ENCODE measurements around the gene ANKRD2. TPM values are rescaled to one million over a fixed set of nuclear protein-coding genes. Genes with fewer than 3 reads are reported as not detected.

Gene ANKRD2
- total and polyA plus RNA-seq, 10 of the 15 experiments (the other 5 are each of a cell fraction or from before 2014, with no cell fraction given): 0.18 to 0.23 TPM; not detected in 8

DNA sequence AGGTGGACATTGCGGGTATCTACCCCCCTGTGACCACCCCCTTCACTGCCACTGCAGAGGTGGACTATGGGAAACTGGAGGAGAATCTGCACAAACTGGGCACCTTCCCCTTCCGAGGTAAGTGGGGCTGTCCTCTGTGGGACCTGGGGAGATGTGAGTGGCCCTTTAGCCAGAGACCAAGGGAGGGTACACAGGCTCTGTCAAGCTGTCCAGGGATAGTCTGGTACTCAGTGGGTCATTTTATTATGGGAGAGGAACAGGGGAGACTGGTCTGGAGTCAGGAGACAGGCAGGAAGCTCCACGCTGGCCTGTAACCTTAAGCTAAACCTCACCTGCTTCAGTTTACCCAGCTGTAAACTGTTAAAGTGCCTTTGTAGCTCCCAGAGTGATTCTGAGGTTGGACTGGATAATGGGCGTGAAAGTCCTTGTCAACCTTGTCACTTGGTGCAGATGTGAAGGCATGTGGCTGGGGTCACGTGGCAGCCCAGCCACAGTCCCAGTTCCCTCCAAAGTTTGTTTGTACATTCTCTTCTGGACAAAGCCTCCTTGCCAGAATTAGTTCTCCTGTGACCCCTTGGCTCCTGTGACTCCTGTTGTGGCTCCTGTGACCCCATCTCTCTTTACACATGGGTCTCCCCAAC lies 12.3 kb downstream of the ANKRD2 start:
- no peaks in the 10 kb centered on the region for H3K27me3 ChIP-seq (replicated peaks in 1 of 2; ENCODE audit: control insufficient read depth in 2 of 2, insufficient read depth in 2 of 2, low read length in 1 of 2)
- no peak overlapping the region; the same call in 1 of the 2 replicates for H2AFZ ChIP-seq (ENCODE audit: control insufficient read depth, low read depth, low read length)
- WGBS (ENCODE audit: insufficient coverage, insufficient replicate concordance, low lambda C conversion rate, missing lambda C conversion rate): 28% methylated on average over 5 of the region's 5 CpGs
- POLR2A ChIA-PET: interaction anchor here (1.1 kb wide), 1 partner anchor 20 kb away, joined by 3 read pairs; no protein-coding TSS in a partner anchor
- H4K20me1 ChIP-seq (ENCODE audit: control insufficient read depth, insufficient read depth): no peaks in the 10 kb centered on the region
- H3K4me2 ChIP-seq (ENCODE audit: control insufficient read depth, insufficient read depth): no peak overlapping the region
- intact Hi-C loops (cut with micrococcal nuclease; ENCODE audit: unreplicated experiment) (no loop called here), in situ Hi-C loops (cut with MboI) (no loop called here)
- no TSS peak for BruUV-seq (replicated peaks)
- H3K4me3 ChIP-seq: no peak overlapping the region
- RAD21 ChIA-PET (ENCODE audit: unreplicated experiment): no interaction called here
- H3K27ac ChIP-seq (ENCODE audit: control insufficient read depth, insufficient read depth): no peak overlapping the region
- no peaks in the 10 kb centered on the region for H3K36me3 ChIP-seq (ENCODE audit: control insufficient read depth in 2 of 2, insufficient read depth in 2 of 2, low read length in 1 of 2)
- TF ChIP-seq RAD51 (IDR thresholded peaks at IDR 0.05): peak; percentile 61; the same call in 1 of the 2 replicates
- no peak for TF ChIP-seq ZNF274 (IDR thresholded peaks at IDR 0.05; ENCODE audit: insufficient read depth, insufficient read length)
- TF ChIP-seq, protein P1, sequence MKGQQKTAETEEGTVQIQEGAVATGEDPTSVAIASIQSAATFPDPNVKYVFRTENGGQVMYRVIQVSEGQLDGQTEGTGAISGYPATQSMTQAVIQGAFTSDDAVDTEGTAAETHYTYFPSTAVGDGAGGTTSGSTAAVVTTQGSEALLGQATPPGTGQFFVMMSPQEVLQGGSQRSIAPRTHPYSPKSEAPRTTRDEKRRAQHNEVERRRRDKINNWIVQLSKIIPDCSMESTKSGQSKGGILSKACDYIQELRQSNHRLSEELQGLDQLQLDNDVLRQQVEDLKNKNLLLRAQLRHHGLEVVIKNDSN (IDR thresholded peaks at IDR 0.05; ENCODE audit: borderline replicate concordance, extremely low read length, insufficient read depth, low read depth, low read length): peak; percentile 26
- FAIRE-seq: no peak
- CTCF ChIA-PET: interaction anchor here (4.7 kb wide), 1 partner anchor 13 kb away, joined by 29 read pairs; the partner anchor contains the start of gene ANKRD2
- H3K9me3 ChIP-seq (replicated peaks; ENCODE audit: control insufficient read depth, insufficient read depth, low read length): no peaks in the 10 kb centered on the region
- H3K9ac ChIP-seq (ENCODE audit: control insufficient read depth, insufficient read depth, low read length): no peak overlapping the region
- H3K4me1 ChIP-seq (ENCODE audit: control insufficient read depth, insufficient read depth, low read length): no peaks in the 10 kb centered on the region
- no peak for DNase-seq (ENCODE audit: low read depth, low spot score)
- SMC1A ChIA-PET (ENCODE audit: uncharacterized antibody, unreplicated experiment): interaction anchor here (1.9 kb wide), 1 partner anchor 13 kb away, joined by 7 read pairs; no protein-coding TSS in a partner anchor
- H3K79me2 ChIP-seq (ENCODE audit: control insufficient read depth, insufficient read depth, low read length): no peaks in the 10 kb centered on the region
- ATAC-seq: no peak

DNA sequence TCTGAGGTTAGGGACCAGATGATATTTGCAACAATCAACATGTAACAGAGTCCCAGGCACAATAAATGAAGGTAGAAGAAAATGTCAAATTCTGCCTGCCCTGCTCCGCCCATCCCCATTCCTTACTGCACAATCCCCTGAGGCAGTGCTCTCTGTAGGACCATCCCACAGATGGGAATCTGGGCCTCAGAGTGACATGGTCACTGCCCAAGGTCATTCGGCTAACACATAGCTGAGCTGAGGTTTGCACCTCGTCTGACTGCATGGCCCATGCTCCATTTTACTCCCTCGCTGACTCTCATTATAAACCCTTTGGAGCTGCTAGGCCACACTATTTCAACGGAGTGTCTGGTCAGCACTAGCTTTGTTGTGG lies 12.8 kb downstream of the ANKRD2 start:
- no peak overlapping the region for H3K4me3 ChIP-seq
- ChIA-PET RAD21 (ENCODE audit: unreplicated experiment) (no interaction called here), POLR2A (interaction anchor here (0.7 kb wide), 1 partner anchor 1028 kb away, joined by 3 read pairs; no protein-coding TSS in a partner anchor), CTCF (interaction anchor here (0.7 to 4.7 kb wide), 2 partner anchors 13 to 203 kb away, joined by 3 to 29 read pairs; partner anchors contain the start of gene ANKRD2), SMC1A (ENCODE audit: uncharacterized antibody, unreplicated experiment) (no interaction called here)
- no peak overlapping the region for H3K9ac ChIP-seq (ENCODE audit: control insufficient read depth, insufficient read depth, low read length)
- H3K9me3 ChIP-seq (replicated peaks; ENCODE audit: control insufficient read depth, insufficient read depth, low read length): no peaks in the 10 kb centered on the region
- H3K4me1 ChIP-seq (ENCODE audit: control insufficient read depth, insufficient read depth, low read length): no peaks in the 10 kb centered on the region
- H3K79me2 ChIP-seq (ENCODE audit: control insufficient read depth, insufficient read depth, low read length): no peaks in the 10 kb centered on the region
- no peak overlapping the region for H3K4me2 ChIP-seq (ENCODE audit: control insufficient read depth, insufficient read depth)
- no TSS peak for BruUV-seq (replicated peaks)
- H3K36me3 ChIP-seq (ENCODE audit: control insufficient read depth in 2 of 2, insufficient read depth in 2 of 2, low read length in 1 of 2): no peaks in the 10 kb centered on the region
- no peak for FAIRE-seq
- no peak overlapping the region for H3K27ac ChIP-seq (ENCODE audit: control insufficient read depth, insufficient read depth)
- DNase-seq (ENCODE audit: low read depth, low spot score): no peak
- H4K20me1 ChIP-seq (ENCODE audit: control insufficient read depth, insufficient read depth): no peaks in the 10 kb centered on the region
- intact Hi-C loops (cut with micrococcal nuclease; ENCODE audit: unreplicated experiment) (no loop called here), in situ Hi-C loops (cut with MboI) (no loop called here)
- ATAC-seq: no peak
- no peaks in the 10 kb centered on the region for H3K27me3 ChIP-seq (replicated peaks in 1 of 2; ENCODE audit: control insufficient read depth in 2 of 2, insufficient read depth in 2 of 2, low read length in 1 of 2)
- 37% methylated on average over 5 of the region's 5 CpGs for WGBS (ENCODE audit: insufficient coverage, insufficient replicate concordance, low lambda C conversion rate, missing lambda C conversion rate)
- H2AFZ ChIP-seq (ENCODE audit: control insufficient read depth, low read depth, low read length): no peak overlapping the region; the same call in 1 of the 2 replicates
- TF ChIP-seq, protein P2, sequence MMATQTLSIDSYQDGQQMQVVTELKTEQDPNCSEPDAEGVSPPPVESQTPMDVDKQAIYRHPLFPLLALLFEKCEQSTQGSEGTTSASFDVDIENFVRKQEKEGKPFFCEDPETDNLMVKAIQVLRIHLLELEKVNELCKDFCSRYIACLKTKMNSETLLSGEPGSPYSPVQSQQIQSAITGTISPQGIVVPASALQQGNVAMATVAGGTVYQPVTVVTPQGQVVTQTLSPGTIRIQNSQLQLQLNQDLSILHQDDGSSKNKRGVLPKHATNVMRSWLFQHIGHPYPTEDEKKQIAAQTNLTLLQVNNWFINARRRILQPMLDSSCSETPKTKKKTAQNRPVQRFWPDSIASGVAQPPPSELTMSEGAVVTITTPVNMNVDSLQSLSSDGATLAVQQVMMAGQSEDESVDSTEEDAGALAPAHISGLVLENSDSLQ (IDR thresholded peaks at IDR 0.05): no peak
- TF ChIP-seq NRF1 (conservative IDR thresholded peaks at IDR 0.05; ENCODE audit: low read depth, low read length): no peak
- TF ChIP-seq, protein P3, sequence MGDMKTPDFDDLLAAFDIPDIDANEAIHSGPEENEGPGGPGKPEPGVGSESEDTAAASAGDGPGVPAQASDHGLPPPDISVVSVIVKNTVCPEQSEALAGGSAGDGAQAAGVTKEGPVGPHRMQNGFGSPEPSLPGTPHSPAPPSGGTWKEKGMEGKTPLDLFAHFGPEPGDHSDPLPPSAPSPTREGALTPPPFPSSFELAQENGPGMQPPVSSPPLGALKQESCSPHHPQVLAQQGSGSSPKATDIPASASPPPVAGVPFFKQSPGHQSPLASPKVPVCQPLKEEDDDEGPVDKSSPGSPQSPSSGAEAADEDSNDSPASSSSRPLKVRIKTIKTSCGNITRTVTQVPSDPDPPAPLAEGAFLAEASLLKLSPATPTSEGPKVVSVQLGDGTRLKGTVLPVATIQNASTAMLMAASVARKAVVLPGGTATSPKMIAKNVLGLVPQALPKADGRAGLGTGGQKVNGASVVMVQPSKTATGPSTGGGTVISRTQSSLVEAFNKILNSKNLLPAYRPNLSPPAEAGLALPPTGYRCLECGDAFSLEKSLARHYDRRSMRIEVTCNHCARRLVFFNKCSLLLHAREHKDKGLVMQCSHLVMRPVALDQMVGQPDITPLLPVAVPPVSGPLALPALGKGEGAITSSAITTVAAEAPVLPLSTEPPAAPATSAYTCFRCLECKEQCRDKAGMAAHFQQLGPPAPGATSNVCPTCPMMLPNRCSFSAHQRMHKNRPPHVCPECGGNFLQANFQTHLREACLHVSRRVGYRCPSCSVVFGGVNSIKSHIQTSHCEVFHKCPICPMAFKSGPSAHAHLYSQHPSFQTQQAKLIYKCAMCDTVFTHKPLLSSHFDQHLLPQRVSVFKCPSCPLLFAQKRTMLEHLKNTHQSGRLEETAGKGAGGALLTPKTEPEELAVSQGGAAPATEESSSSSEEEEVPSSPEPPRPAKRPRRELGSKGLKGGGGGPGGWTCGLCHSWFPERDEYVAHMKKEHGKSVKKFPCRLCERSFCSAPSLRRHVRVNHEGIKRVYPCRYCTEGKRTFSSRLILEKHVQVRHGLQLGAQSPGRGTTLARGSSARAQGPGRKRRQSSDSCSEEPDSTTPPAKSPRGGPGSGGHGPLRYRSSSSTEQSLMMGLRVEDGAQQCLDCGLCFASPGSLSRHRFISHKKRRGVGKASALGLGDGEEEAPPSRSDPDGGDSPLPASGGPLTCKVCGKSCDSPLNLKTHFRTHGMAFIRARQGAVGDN (IDR thresholded peaks at IDR 0.05): no peak
- no peak for TF ChIP-seq CBX3 (IDR thresholded peaks at IDR 0.05; ENCODE audit: borderline replicate concordance, low read depth)
- TF ChIP-seq TCF7 (IDR thresholded peaks at IDR 0.05; ENCODE audit: borderline replicate concordance): no peak

All from GM12878 (cell line).